GM12891 (cell line): ENCODE results near the gene TRAPPC10.
"Not testable (repeated sequence)": the region's sequence is repeated elsewhere in the genome, so short reads cannot be mapped to it uniquely, and the experiment has no call there.

Source experiments
- POLR2A ChIP-seq: IDR thresholded peaks from 2 replicates; pipeline ENCODE4 v1.6.1; 2011; ENCODE audit warnings: low read depth, low read length, control low read depth
- POLR2AphosphoS5 ChIP-seq: IDR thresholded peaks from 2 replicates; pipeline ENCODE4 v1.6.1; 2011; ENCODE audit warnings: low read depth, low read length, control low read depth

DNA sequence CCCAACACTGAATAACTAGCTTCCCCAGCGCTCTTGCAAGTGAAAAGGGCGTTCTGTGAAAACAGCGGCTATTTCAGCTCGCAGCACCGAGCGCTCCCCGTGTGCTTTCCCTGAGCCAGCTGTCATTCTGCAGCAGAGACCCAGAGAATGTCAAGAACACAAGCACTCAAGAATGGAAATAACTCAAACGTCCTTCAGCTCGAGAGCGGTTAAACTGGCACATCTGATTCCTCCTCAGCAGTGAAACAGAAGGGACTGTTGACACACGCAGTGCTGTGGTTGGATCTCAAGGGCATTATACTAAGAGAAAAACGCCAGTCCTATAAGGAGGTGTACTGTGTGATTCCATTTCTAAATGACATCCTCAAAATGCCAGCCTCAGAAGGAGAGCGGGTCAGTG is 86.9 kb downstream of the TRAPPC10 start:
- TF ChIP-seq POLR2AphosphoS5, POLR2A: not testable (repeated sequence)
